ENCODE measurements around the gene HCN4. TPM values are rescaled to one million over a fixed set of nuclear protein-coding genes. Genes with fewer than 3 reads are reported as not detected.

Gene HCN4
- total and polyA plus RNA-seq, 2 experiments from 2014 or later: 2.4 to 10.6 TPM

GRCh38 chr15:73338606-73339374 is 30.0 kb downstream of the HCN4 start:
- Histone ChIP-seq H3K36me3 (ENCODE audit: insufficient read depth) (0 out of 2 replicates have a peak, but pooled peaks cover 9% of the 10 kb centered on the region), H4K20me1 (replicated peaks; ENCODE audit: insufficient read depth) (peaks cover 7% of the 10 kb centered on the region), H3K79me2 (replicated peaks; ENCODE audit: insufficient read depth) (no peaks in the 10 kb centered on the region), H3K27me3 (ENCODE audit: insufficient read depth) (no peaks in the 10 kb centered on the region), H3K4me3 (no peak overlapping the region), H3F3A (replicated peaks; ENCODE audit: low read depth) (no peaks in the 10 kb centered on the region), H3K4me2 (no peak overlapping the region), H3K27ac (ENCODE audit: low read depth) (no peak overlapping the region), H2AFZ (no peak overlapping the region), H3K9me2 (ENCODE audit: insufficient read depth) (no peaks in the 10 kb centered on the region), H3K4me1 (ENCODE audit: insufficient read depth) (no peaks in the 10 kb centered on the region)
- Mint-ChIP-seq H3K4me1 (peaks cover 3% of the 10 kb centered on the region; the same call in 1 of the 3 replicates), H3K4me3 (no peak overlapping the region), H3K9me3 (no peaks in the 10 kb centered on the region), H3K36me3 (ENCODE audit: low read depth) (peaks cover 15% of the 10 kb centered on the region), H3K27ac (no peak overlapping the region), H3K27me3 (ENCODE audit: insufficient read depth, low read depth, poor library complexity) (peaks cover under 1% of the 10 kb centered on the region)
- ATAC-seq (no peak), DNase-seq (ENCODE audit: low spot score) (no peak)
- TF ChIP-seq ZNF114 (CRISPR knock-in tag; IDR thresholded peaks at IDR 0.05): no peak
- TF ChIP-seq STAT1 (IDR thresholded peaks at IDR 0.05; ENCODE audit: unreplicated experiment): no peak
- no peak for TF ChIP-seq ZNF331 (CRISPR knock-in tag; IDR thresholded peaks at IDR 0.05; ENCODE audit: low read depth)
- no peak for TF ChIP-seq ETS1 (IDR thresholded peaks at IDR 0.05)
- no peak for TF ChIP-seq CTCF (conservative IDR thresholded peaks at IDR 0.05; ENCODE audit: low read depth in 2 of 2)
- TF ChIP-seq EZH2 (IDR thresholded peaks at IDR 0.05; ENCODE audit: low read depth, unreplicated experiment): no peak
- TF ChIP-seq NANOG (IDR thresholded peaks at IDR 0.05; ENCODE audit: borderline replicate concordance): no peak
- TF ChIP-seq, protein P1, sequence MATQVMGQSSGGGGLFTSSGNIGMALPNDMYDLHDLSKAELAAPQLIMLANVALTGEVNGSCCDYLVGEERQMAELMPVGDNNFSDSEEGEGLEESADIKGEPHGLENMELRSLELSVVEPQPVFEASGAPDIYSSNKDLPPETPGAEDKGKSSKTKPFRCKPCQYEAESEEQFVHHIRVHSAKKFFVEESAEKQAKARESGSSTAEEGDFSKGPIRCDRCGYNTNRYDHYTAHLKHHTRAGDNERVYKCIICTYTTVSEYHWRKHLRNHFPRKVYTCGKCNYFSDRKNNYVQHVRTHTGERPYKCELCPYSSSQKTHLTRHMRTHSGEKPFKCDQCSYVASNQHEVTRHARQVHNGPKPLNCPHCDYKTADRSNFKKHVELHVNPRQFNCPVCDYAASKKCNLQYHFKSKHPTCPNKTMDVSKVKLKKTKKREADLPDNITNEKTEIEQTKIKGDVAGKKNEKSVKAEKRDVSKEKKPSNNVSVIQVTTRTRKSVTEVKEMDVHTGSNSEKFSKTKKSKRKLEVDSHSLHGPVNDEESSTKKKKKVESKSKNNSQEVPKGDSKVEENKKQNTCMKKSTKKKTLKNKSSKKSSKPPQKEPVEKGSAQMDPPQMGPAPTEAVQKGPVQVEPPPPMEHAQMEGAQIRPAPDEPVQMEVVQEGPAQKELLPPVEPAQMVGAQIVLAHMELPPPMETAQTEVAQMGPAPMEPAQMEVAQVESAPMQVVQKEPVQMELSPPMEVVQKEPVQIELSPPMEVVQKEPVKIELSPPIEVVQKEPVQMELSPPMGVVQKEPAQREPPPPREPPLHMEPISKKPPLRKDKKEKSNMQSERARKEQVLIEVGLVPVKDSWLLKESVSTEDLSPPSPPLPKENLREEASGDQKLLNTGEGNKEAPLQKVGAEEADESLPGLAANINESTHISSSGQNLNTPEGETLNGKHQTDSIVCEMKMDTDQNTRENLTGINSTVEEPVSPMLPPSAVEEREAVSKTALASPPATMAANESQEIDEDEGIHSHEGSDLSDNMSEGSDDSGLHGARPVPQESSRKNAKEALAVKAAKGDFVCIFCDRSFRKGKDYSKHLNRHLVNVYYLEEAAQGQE (IDR thresholded peaks at IDR 0.05; ENCODE audit: unreplicated experiment): no peak

All from GM23338 (cell line).